Testis (tissue), 2 donors: ENCODE measurements around the gene EIPR1.

Experiments used
- POLR2A ChIP-seq: fragments of 450-650 bp; IDR thresholded peaks from one replicate; pipeline ENCODE4 v1.6.1; 2017; ENCODE audit warnings: antibody characterized with exemption, mild to moderate bottlenecking, moderate library complexity
- TF ChIP-seq, protein P1 (sequence below), 3 experiments: fragments of 450-650 bp in 2 of 3; fragments of 200-600 bp in 1 of 3; sonication (generic) in 1 of 3; IDR thresholded peaks; one replicate each; pipeline ENCODE4 v1.5.1; 2016 to 2019; ENCODE audit warnings: antibody characterized with exemption in 3 of 3, mild to moderate bottlenecking in 2 of 3, moderate library complexity in 1 of 3

DNA sequence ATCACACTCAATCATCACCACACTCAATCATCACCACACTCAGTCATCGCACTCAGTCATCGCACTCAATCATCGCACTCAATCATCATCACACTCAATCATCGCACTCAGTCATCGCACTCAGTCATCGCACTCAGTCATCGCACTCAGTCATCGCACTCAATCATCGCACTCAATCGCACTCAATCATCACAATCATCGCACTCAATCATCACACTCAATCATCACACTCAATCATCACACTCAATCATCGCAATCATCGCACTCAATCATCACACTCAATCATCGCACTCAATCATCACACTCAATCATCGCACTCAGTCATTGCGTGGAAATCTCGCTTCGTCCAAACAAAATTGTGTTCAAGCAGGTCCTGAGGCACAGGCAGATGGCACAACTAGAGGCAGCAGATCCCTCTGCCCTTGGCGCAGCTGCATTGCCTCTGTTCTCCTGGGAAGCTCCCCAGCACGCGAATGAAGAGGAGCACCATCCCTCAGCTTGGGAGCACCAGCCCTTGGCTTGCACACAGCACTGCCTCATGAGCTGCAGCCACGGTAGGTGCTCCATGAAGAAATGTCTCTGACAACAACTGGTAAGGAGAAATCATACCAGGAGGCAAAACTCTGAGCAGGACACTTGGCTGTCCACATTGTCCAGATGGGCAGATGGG, 108.1 kb downstream of the EIPR1 start:
- TF ChIP-seq, protein P1, sequence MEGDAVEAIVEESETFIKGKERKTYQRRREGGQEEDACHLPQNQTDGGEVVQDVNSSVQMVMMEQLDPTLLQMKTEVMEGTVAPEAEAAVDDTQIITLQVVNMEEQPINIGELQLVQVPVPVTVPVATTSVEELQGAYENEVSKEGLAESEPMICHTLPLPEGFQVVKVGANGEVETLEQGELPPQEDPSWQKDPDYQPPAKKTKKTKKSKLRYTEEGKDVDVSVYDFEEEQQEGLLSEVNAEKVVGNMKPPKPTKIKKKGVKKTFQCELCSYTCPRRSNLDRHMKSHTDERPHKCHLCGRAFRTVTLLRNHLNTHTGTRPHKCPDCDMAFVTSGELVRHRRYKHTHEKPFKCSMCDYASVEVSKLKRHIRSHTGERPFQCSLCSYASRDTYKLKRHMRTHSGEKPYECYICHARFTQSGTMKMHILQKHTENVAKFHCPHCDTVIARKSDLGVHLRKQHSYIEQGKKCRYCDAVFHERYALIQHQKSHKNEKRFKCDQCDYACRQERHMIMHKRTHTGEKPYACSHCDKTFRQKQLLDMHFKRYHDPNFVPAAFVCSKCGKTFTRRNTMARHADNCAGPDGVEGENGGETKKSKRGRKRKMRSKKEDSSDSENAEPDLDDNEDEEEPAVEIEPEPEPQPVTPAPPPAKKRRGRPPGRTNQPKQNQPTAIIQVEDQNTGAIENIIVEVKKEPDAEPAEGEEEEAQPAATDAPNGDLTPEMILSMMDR (IDR thresholded peaks at IDR 0.05) = no peak
- TF ChIP-seq POLR2A = no peak
